GM12865 (cell line): ENCODE measurements around the gene NME7.

Source experiments
- DNase-seq: peaks from one replicate; pipeline ENCODE4 v3.0.0; 2010; ENCODE audit warnings: low read depth
- H3K4me3 ChIP-seq: 2 replicates; pipeline ENCODE4 v1.5.1; 2011; ENCODE audit warnings: mild to moderate bottlenecking, low read depth, low read length, control low read depth
- CTCF ChIP-seq: IDR thresholded peaks from 2 replicates; pipeline ENCODE4 v1.5.1; 2011; ENCODE audit warnings: low read length, control low read depth, low read depth, inconsistent platforms; ENCODE audit not compliant: insufficient read depth; ENCODE audit errors: missing control alignments

NME7 gene

GRCh38 chr1:169250022-169250421 lies 117.6 kb downstream of the NME7 start:
- no peak for DNase-seq
- H3K4me3 ChIP-seq: no peak overlapping the region
- TF ChIP-seq CTCF: no peak

GRCh38 chr1:169249611-169250010 lies 118.0 kb downstream of the NME7 start:
- H3K4me3 ChIP-seq: no peak overlapping the region
- DNase-seq: no peak
- TF ChIP-seq CTCF: no peak

GRCh38 chr1:169245706-169246105 lies 121.9 kb downstream of the NME7 start:
- H3K4me3 ChIP-seq: no peak overlapping the region
- no peak for DNase-seq
- TF ChIP-seq CTCF: no peak

GRCh38 chr1:169240449-169241232 lies 127.0 kb downstream of the NME7 start:
- TF ChIP-seq CTCF: no peak
- no peak overlapping the region for H3K4me3 ChIP-seq
- no peak for DNase-seq

- H3K4me3 ChIP-seq: no peak overlapping the region
- no peak for DNase-seq
- no peak for TF ChIP-seq CTCF
Observed at GRCh38 chr1:169236880-169237279, 130.7 kb downstream of the NME7 start.

GRCh38 chr1:169236143-169236542 lies 131.5 kb downstream of the NME7 start:
- DNase-seq: no peak
- no peak overlapping the region for H3K4me3 ChIP-seq
- no peak for TF ChIP-seq CTCF

GRCh38 chr1:169235568-169235967 lies 132.0 kb downstream of the NME7 start:
- no peak for DNase-seq
- no peak overlapping the region for H3K4me3 ChIP-seq
- no peak for TF ChIP-seq CTCF
